Ammon's horn (tissue), 1 donor: Measurements from ENCODE around the gene CDR2L.
A peak's percentile ranks its signal among the peaks of the same experiment; 100 is the strongest.

Experiments
- DNase-seq: peaks from one replicate; pipeline ENCODE4 v3.0.0-alpha.2; 2016; ENCODE audit warnings: low spot score

The CDR2L gene

DNA sequence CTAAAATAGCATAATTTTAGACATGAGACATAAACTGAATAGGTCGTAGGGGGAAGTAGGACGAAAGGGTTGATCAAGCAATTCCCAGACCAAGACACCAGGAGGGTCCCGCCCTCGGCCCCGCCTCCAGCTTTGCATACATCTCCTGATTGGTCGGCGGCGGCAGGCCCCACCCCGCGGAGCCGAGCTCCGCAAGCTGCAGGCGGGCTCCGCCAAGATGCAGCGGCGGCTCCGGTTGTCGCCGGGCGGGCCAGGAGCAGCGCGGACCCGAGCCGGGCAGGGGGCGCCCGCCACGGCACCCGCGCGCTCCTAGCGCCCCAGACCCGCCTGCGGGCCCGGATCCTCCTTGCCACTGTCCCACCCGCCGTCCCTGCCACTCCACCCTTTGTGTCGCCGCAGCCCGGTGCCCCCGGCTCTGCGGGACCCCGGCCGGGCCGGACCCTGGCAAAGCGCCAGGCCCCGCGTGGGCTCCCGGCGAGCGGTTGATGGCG, at the start of gene CDR2L:
Gene CDR2L, plus strand, starts transcription at position 215 of the 491 bp plus-strand sequence. CDS start 412 bp downstream, outside the sequence.
- peak; percentile 98 for DNase-seq

DNA sequence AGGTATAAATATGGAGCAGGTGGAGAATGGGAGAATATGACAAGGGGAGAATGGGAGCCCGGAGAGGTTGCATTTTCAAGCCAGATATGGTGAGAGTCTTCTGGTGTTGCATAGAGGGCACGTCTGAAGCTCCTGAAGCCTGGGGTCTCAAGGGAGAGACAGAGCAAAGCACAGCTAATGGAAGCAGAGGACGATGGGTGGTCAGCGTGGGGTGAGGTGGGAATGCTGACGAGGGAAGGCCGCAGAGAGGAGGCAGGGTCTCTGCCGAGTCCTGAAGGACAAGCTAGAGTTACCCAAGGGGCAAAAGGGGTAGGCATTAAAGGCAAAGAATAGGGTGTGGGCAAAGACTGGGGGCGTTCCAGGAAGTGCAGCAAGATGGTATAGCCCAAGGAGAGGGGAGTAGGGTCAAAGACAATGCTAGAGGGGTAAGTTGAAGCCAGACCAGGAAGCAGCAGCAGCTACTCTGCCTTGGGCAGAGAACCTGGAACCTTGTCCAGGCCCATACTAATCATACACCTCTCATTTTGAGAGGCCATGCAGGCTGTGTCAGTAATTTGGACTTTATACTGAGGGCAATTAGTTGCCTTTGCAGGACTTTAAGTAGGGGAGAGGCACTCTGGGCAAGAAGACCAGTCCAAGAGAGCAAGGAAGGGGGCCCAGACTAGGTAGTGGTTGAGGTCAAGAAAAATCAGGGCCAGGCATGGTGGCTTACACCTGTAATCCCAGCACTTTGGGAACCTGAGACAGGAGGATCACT, 49.1 kb upstream of the CDR2L start:
- DNase-seq = no peak

DNA sequence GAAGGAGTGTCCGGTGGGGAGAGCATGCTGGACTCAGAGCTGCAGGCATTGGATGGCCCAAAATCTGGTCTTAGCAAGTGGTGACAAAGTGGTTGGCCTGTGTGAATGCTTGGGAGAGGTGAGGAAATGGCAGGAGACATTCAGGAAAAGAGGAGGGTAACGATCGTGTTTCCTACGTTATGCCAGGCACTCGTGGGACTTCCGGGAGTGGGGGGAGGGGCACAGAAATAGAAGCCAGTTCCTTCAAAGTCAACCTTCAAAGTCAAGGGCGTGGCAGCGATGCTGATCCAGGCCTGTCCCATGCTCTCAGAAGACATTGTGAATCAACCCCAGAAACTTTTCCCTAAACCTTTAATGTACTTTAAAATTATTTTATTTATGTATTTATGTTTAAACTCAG, 47.9 kb upstream of the CDR2L start:
- DNase-seq = no peak

DNA sequence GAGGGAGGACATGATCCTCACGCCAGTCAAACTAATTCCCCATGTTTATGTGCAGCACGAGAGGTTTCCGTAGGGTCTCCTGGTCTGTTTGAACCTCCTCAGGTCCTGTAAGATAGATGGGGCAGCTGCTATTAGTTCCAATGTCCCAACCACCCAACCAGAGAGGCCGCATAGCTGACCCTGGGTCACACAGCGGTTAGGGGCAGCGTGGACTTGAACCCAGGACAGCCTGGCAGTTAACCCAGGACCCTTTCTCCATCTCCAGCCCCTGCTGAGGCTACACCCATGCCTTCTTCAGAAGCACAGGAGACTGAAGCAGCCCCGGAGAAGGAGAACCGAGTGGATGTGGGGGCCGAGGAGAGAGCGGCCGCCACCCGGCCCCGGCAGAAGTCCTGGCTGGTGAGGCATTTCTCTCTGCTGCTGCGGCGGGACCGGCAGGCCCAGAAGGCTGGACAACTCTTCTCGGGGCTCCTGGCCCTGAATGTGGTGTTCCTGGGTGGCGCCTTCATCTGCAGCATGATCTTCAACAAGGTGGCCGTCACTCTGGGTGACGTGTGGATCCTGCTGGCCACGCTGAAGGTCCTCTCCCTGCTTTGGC, 46.2 kb upstream of the CDR2L start:
- DNase-seq = no peak

DNA sequence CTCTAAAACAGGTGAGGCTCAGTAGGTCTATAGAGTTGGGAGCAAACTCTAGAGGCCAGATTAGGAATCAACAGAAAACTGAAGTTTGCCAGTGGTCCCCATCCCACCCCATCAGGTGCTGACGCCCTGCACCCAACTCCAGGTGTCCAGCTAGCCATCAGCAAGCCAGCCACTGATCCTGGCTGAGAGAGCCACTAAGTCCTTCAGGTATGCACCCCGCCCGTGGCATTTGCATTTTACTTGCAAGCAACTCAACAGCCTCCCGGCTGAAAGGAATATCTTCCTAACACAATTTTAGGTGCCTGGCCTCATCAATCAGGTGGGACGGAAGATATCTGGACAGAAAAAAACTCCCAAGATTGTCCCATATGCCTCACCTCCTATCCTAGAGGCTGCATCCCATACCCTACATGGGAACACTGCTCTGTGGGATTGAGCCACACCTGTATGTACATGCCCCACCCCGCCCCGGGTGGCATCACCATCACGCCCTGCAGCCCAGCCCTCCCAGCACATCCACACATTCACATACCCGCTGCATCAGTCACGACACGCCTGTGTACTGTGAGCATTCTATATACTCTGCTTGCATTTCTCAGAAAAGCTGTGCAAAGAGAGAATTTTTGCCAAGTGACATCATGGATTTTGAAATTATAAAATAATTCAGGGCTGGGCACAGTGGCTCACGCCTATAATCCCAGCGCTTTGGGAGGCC, 43.5 kb upstream of the CDR2L start:
- DNase-seq = no peak

DNA sequence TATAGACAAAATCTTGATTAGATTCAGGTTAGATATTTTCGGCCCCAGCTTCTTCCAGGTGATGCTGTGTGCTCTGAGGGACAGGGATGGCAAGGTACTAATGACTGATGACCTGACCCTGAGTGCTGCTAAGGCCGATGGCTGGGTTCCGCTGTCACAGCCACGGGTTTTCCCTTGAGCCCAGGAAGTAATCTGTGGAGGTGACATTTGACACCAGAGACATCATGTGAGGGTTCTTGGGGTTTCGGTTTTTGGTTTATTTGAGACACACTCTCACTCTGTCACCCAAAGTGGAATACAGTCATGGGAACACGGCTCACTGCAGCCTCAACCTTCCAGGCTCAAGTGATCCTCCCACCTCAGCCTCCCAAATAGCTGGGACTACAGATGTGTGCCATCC, 41.9 kb upstream of the CDR2L start:
- DNase-seq = no peak

DNA sequence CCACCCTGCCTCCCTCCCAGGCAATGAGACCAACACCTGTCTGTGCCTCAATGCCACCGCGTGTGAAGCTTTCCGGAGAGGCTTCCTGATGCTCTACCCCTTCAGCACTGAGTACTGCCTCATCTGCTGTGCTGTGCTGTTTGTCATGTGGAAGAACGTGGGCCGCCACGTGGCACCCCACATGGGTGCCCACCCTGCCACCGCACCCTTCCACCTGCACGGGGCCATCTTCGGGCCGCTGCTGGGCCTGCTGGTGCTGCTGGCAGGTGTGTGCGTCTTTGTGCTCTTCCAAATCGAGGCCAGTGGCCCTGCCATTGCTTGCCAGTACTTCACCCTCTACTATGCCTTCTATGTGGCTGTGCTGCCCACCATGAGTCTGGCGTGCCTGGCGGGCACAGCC, 40.8 kb upstream of the CDR2L start:
- no peak for DNase-seq

DNA sequence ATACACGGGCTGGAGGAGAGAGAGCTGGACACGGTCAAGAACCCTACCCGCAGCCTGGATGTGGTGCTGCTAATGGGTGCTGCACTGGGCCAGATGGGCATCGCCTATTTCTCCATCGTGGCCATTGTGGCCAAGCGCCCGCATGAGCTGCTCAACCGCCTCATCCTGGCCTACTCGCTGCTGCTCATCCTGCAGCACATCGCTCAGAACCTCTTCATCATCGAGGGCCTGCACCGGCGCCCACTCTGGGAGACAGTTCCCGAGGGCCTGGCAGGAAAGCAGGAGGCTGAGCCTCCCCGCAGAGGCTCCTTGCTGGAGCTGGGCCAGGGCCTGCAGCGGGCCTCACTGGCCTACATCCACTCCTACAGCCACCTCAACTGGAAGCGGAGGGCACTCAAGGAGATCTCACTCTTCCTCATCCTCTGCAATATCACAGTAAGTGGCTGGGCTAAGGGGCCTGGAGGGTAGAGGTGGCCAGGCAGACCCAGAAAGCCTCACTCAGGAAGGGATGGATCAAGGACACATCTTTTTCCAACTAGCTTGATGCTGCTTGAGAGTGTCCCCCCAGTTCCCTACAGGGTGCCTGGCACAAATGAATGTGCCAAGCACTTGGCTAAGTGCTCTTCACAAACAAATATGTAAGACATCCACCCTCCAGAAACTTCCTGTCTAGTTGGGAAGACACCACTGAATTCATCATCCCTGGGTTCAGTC, 40.2 kb upstream of the CDR2L start:
- no peak for DNase-seq

DNA sequence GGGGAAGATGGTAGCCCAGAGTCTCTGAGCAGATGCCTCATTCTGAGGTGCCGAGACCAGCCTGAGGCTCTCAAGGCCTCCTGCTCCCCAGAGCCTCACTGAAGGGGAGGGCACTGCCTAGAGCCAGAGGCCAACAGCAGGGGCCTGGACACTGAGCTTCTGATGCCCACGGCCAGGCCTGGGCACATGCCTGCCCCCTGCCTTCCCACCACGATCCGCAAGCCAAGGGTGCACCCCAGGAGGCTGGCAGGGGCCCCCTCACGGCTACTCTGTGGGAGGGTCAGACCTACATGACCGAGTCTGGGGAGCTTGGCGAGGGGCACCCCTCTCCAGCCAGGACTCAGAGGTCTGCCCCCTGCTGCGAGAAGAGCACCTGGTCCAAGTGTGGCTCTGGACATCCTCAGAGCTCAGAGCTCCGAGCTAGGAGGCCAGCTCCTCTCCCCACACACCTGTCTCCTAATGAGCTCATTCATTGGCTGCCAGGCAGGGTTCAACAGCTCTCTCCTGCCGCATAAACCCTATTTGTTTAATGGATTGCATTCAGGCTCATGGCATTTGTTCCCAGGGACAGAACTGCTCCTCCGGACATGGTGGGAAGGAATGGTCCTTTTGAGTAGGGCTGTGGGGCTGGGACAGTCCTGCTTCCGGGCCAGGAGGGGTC, 37.8 kb upstream of the CDR2L start:
- DNase-seq = no peak

DNA sequence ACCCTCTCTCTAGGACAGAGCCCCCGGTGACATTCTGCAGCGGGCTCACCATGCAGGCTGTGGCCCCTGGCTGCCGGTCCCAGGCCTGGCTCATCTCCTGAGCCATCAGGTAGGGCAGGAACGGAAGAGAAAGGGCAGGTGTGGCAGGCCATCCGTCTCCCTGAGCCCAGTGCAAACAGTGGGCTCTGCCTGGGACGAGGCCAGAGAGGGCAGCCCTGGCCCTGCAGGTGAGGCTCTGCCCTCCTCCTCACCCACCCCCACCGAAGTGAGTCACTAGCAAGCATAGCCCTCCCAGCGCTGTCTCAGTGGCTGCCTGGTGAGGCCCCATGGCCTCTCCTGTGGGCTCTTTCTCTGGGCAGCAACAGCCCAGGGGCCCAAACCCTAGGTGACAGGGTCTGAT, 37.2 kb upstream of the CDR2L start:
- no peak for DNase-seq

DNA sequence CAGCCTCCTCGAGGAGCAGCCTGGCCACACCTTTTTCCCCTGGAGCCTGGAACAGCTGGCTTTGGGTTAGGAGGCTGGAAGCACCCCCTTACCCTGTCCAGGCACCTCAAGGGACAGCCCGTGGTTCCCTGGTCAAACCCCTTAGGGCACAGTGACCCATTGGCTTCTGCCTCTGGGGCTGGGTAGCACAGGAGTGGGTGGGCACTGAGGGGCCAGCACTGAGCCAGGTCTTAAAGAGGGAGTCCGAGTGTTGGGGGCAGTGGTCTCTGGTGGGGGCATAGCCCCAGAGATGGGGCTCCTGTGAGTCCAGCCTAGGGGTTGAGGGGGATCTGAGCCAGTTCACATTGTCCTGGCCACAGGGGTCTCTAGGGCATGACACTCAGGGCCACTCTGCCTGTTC, 36.4 kb upstream of the CDR2L start:
- no peak for DNase-seq

DNA sequence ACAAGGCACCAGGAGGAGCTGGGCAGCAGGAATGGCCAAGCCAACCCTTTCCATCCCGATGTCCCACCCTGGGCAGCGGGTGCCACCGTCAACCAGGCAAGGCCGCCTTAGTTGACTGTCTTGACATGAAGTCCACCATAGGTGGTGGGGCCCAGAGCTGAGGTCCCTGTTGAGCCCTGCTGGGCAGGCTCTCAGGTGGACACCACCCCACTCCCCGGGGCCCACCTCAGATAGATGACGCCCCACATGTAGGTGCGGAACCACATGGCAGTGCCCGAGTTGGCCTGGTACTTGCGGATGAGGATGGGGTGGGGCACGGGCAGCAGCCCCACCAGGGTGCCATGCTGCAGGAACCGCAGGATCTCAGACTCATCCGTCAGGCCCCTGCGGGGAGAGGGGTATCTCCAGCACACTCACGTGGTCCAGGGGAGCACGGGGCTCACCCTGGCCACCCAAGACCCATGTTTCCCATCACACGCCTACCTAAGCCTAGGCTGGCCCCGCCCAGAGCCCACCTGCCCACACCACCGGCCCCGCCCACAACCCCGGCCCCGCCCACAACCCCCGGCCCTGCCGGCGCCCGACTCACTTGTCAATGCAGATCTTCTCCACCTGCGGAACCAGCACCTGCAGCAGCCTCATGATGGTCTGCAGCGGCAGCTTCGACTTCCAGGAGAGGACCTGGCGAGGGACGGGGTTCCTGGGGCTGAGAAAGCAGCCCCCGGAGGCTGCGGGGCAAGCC, 35.6 kb upstream of the CDR2L start:
- no peak for DNase-seq

DNA sequence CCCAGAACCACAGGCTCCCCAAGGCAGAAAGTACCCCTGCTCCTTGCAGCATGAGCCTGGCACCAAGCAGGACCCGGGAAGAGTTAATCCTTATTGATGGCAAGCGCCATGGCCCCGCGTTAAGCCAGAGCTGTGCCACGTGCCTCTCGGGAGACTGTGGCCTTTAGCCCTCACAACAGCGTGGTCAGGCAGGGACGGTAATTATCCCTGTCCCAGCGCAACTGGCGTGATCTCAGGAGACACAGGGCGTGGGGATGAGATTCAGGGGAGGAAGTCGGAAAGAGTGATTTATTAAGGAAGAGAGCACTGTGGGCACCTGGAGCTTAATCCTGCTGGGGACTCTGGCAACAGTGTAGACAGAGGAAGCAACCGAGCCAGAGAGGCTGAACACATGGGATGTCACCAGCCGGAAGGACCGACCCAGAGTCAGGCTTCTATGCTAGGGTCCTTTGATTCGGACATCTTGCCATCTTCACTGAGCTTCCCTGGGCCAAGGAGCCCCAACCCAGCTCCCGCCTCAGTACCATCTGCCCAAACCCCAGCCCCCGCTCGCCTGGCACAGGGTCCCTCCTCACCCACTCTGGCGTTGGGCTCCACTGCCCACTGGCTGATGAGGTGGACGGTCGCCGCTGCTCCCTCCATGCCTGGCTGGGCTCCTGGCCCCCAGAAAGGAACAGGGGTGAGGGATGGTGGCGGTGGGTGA, 34.9 kb upstream of the CDR2L start:
- no peak for DNase-seq

DNA sequence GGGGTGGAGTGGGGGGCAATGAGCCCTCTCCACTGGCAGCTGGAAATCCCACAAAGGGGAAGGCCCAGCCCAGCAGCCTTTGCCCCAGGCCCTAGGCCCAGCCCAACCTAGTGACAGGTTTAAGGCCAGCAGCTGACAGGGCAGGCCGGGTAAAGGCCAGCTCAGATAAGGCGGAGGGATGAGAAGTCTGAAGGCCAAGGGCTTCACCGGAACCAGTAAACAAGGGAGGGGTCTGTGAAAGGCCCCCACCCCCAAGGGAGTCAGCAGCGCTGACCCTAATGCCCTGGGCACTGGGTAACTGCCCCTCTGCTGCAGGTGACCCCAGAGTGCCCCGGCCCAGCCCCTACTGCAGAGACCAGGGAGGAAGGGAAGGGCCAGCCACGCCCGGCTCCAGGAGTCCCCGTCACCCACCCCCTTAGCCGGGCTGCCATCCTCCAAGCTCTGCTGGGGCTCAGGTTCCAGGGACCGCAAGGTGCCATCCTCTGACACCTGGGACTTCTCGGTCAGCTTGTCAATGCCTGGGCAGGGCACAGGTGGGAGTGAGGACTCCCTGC, 34.2 kb upstream of the CDR2L start:
- DNase-seq = no peak

DNA sequence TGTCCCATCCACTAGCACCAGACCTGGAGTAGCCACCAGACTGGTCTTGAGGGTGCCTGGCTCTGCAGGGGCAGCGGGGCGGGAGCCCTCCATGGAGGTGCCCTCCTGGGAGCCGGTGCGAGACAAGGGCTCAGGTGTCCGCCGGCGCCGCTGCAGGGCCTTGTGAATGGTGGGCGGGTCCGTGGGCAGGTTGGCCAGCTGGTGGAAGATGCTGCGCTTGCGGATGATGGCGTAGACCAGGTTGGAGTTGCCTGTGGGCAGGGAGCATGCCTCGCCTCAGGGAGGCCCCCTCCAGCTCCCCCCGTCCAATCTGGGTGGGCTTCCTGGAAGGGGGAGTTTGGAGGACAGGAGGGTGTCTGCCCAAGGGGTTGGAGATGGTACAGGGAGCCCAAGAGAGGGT, 33.3 kb upstream of the CDR2L start:
- DNase-seq = no peak

DNA sequence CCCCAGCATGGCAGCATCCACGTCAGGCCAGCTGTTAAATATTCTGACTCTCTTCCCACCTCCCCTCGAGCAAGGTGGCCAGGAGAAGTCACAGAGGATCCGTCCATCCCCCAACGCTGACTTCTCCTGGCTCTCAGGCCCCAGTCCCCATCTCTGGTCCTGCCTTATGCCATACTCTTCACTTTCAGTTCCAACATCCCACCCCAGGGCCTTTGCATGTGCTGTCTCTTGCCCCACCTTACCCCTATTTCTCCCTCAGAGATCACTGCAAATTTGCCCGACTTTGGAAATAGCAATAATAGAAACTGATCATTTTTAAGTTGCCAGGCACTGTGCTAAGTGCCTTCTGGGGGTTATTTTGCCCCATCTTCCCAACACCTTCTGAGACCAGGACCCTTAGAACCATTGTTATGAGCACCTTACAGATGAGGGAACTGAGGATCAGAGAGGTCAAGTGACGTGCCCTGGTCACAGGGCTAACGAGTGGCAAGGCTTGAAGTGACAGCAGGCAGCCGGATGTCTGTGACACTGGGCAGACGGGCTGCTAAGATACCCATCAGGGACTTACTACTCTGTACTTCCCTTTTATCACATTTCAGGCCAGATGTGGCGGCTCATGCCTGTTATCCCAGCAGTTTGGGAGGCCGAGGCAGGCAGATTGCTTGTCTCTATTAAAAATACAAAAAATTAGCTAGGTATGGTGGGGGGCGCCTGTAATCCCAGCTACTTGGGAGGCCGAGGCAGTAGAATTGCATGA, 32.6 kb upstream of the CDR2L start:
- DNase-seq = no peak

DNA sequence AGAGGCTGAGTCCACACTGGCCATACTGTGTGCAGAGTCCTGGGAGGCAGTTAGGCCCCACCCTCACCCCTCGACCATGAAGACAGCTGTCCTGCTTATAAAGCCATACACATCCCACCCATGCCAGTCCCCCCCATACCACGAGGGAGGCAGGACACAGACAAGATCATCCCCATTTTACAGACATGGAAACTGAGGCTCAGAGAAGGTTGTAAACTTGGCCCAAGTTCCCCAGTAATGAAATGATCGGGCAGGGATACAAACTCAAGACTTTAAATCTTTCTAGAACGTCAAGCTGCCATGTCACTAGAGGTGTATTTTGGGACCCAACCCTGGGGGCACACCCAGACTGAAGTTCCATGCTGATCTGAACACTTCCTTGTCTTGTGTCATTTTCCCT, 31.3 kb upstream of the CDR2L start:
- no peak for DNase-seq

DNA sequence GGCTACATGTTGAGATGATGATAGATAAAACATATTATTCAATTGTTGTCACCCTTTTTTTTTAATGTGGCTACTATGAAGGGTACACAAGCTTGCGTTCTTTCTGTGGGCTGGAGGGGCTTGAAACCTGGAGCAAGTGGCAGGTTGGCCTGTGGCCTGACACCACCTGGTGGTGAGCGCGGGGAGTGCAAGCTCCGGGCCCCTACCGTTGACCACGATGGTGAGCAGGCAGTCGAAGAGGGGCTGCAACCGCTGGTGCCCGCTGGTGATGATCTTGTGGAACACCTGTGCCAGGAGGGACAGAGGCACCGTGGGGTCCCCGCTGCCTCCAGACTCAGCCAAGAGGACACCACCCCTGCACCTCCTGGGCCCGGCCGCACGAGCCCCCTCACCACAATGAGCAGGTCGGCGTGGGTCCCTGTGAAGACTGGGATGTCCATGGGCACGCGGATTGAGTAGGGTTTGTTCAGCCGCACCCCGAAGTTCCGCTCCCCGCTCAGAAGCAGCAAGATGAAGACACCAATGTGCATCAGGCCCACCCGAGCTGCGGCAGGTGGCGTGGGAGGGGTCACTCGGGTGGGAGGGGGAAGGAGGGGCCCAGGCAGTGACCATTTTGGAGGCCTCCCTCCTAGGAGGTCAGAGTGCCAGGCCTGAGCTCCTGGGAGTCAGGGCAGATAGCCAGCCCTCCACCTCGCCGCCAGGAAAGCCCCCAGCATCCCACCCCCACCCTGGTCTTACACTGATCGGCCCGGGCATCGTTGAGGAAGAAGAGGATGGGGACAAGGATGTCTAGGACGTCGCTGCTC, 29.3 kb upstream of the CDR2L start:
- DNase-seq = peak; percentile 60
